ENCODE measurements around the gene DDX59. TPM values are rescaled to one million over a fixed set of nuclear protein-coding genes. Genes with fewer than 3 reads are reported as not detected.

The DDX59 gene
- total RNA-seq, 1 donor from 2014 or later = 19.6 TPM

DNA sequence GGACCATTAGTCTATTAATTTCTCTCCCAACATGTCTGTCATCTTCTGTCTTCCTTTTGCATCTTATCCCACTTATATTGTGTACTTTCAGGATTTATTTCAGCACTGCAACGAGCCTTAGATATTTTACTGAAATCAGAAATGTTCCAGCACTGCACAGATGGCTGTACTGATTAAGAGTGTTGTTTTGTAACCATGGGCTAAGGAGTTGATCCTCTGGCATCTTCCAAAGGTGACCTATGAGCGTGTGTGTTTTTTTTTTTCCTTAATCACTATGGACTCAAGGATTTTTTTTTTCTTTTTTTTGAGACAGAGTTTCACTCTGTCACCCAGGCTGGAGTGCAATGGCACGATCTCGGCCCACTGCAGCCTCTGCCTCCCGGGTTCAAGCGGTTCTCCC, 7.1 kb upstream of the DDX59 start:
- Histone ChIP-seq H3K27me3 (ENCODE audit: low read depth) (no peaks in the 10 kb centered on the region), H3K36me3 (no peaks in the 10 kb centered on the region), H3K4me1 (no peaks in the 10 kb centered on the region), H3K9me3 (no peaks in the 10 kb centered on the region), H3K4me3 (no peak overlapping the region), H3K27ac (no peak overlapping the region)
- ATAC-seq (no peak), DNase-seq (no peak)
- intact Hi-C loops (cut with DNase I) = no loop called here
- TF ChIP-seq, protein P1, sequence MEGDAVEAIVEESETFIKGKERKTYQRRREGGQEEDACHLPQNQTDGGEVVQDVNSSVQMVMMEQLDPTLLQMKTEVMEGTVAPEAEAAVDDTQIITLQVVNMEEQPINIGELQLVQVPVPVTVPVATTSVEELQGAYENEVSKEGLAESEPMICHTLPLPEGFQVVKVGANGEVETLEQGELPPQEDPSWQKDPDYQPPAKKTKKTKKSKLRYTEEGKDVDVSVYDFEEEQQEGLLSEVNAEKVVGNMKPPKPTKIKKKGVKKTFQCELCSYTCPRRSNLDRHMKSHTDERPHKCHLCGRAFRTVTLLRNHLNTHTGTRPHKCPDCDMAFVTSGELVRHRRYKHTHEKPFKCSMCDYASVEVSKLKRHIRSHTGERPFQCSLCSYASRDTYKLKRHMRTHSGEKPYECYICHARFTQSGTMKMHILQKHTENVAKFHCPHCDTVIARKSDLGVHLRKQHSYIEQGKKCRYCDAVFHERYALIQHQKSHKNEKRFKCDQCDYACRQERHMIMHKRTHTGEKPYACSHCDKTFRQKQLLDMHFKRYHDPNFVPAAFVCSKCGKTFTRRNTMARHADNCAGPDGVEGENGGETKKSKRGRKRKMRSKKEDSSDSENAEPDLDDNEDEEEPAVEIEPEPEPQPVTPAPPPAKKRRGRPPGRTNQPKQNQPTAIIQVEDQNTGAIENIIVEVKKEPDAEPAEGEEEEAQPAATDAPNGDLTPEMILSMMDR (IDR thresholded peaks at IDR 0.05) = no peak

- Histone ChIP-seq H3K27me3 (ENCODE audit: low read depth) (no peaks in the 10 kb centered on the region), H3K4me1 (peaks cover 8% of the 10 kb centered on the region), H3K4me3 (no peak overlapping the region), H3K27ac (no peak overlapping the region), H3K36me3 (no peaks in the 10 kb centered on the region), H3K9me3 (no peaks in the 10 kb centered on the region)
- TF ChIP-seq, protein P1 (IDR thresholded peaks at IDR 0.05) = no peak
- no peak for DNase-seq
- intact Hi-C loops (cut with DNase I) = no loop called here
- ATAC-seq = no peak
Measured at GRCh38 chr1:200675588-200675852, 5.8 kb upstream of the DDX59 start.

DNA sequence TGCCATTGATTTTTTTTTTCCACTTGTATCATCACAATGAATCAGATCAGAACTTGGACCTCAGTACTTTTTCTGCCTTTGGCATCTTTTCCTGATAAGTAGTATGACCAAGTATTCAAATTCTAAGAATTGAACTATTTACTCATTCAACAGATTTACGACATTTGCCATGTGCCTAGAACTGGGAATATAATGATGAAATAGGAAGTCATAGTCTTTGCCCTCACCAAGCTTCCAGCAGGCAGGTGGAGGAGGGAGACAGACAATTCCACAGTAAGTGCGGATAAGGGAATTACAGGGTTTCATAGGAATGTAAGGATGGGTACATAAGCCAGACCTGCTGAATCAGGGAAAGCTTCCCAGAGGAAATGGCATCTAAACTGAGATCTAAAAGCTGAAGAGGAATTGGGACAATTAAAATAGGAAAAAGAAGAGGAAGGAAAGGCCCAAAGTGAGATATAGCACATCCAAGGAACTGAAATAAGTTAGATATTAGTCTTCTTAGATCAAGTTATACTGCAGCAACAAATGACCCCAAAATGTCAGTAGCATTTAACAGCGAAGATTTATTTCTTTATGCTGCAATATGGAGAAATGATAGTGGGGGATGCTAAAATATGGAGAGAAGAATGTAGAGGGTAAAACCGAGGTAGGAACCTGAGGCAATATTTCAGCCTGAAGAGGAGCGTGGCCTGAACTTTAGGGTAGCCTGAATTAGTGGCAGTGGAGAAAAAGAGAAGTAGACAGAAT, 5.3 kb upstream of the DDX59 start:
- Histone ChIP-seq H3K4me1 (peaks cover 9% of the 10 kb centered on the region), H3K36me3 (no peaks in the 10 kb centered on the region), H3K27me3 (ENCODE audit: low read depth) (no peaks in the 10 kb centered on the region), H3K4me3 (no peak overlapping the region), H3K9me3 (no peaks in the 10 kb centered on the region), H3K27ac (no peak overlapping the region)
- ATAC-seq = no peak
- TF ChIP-seq, protein P1 (IDR thresholded peaks at IDR 0.05) = no peak
- DNase-seq = no peak
- intact Hi-C loops (cut with DNase I) = no loop called here

GRCh38 chr1:200673952-200674823, 4.5 kb upstream of the DDX59 start:
- Histone ChIP-seq H3K27me3 (ENCODE audit: low read depth) (no peaks in the 10 kb centered on the region), H3K4me1 (peaks cover 9% of the 10 kb centered on the region), H3K27ac (no peak overlapping the region), H3K4me3 (no peak overlapping the region), H3K36me3 (no peaks in the 10 kb centered on the region), H3K9me3 (no peaks in the 10 kb centered on the region)
- TF ChIP-seq, protein P1 (IDR thresholded peaks at IDR 0.05) = no peak
- intact Hi-C loops (cut with DNase I) = no loop called here
- no peak for ATAC-seq
- DNase-seq = no peak

GRCh38 chr1:200671235-200671786, 1.6 kb upstream of the DDX59 start:
- intact Hi-C loops (cut with DNase I) = no loop called here

More at GRCh38 chr1:200671235-200671786, 1.6 kb upstream of the DDX59 start:
- H3K27ac ChIP-seq = no peak overlapping the region
- ATAC-seq (no peak), DNase-seq (no peak)
- H3K9me3 ChIP-seq = no peaks in the 10 kb centered on the region
- H3K36me3 ChIP-seq = no peaks in the 10 kb centered on the region
- peaks cover 17% of the 10 kb centered on the region for H3K4me1 ChIP-seq
- no peak overlapping the region for H3K4me3 ChIP-seq
- TF ChIP-seq, protein P1 (IDR thresholded peaks at IDR 0.05) = no peak
- H3K27me3 ChIP-seq (ENCODE audit: low read depth) = no peaks in the 10 kb centered on the region

Measured in lower lobe of right lung (tissue), 2 donors.